Posterior vena cava (tissue), 2 donors: ENCODE measurements around the gene NOB1. TPM values are rescaled to one million over a fixed set of nuclear protein-coding genes. Genes with fewer than 3 reads are reported as not detected.

Experiments
- DNase-seq: peaks from one replicate; pipeline ENCODE4 v3.0.0-alpha.2; 2020; ENCODE audit warnings: low spot score
- intact Hi-C, 2 donors: fragments of 100-400 bp; cut with DNase I; formaldehyde crosslinking; loops; one replicate each; pipeline versions ENCODE4 v1.14.1 to v1.14.2; 2022 to 2023
- total RNA-seq, 2 donors: library from RNA; stranded (reverse); fragmentation: NEBNext Ultra II Directional; extraction: Animal tissue kit (Norgen Biotek cat#: 25700); gene quantifications; one replicate each; pipeline ENCODE4 v1.2.1, GENCODE V29; 2021
- donor health status: DM: yes; HTN: yes; CAD: no.
- donor health status: DM: yes; HTN: yes; CAD: no.

Gene NOB1
- total RNA-seq, 2 donors from 2014 or later = 24.2 to 25.3 TPM

DNA sequence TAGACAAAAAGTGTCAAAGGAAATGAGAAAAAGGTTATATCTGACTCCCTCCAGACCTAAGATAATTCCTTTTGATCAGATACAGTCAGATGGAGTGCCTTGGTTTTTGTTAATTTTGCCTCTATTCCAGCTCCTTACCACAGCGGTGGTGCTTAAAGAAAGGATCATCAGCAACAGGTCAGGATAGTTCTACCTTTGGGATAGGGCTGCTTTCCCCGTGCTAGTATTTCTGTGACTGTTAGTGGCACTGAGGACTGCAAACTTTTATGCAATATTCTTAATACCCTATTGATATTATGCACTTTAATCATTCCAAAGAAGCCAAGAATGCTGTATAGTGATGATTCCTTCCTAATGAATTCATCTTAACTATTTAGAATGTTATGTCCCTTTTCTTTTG is 52.9 kb downstream of the NOB1 start:
- DNase-seq = no peak
- intact Hi-C loops = no loop called here

- intact Hi-C loops = no loop called here
- DNase-seq = no peak
These were observed 53.3 kb downstream of the NOB1 start for GRCh38 chr16:69701452-69701851.

DNA sequence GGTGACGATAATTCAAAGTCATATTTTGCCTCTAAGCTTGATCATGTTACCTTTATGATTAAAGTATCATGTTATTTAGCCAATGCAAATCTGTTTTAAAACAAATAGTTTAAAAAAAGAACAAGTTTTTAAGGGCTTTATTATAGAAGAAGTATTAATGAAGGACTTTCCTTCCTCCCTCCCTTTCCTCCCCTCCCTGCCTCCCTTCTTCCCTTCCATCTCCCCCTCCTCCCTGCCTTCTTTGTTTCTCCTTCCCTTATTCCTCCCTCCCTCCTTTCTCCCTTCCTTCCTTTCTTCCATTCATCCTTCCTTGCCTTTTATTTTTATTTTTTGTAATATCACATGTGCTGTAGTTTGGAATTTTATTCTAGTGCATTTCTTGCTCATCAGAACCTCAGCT is 54.8 kb downstream of the NOB1 start:
- intact Hi-C loops = no loop called here
- no peak for DNase-seq

DNA sequence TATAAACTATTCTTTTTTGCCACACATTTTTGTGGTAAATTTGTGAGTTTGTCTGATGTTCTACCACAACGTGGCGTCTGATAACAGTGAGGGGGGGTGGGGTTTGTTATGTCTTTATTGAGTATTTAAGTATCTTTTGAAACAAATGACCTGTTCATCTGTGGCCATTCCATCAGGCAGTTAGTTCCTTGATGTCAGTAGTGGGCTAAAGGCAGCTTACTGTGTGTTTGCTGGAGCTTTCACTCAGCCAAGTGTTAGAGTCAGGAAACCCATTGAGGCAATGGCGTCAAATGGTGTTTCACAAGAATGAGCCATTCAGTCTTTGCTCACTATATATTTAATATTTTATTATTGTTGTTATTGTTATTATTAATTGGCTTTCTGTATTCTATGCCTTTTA is 56.3 kb downstream of the NOB1 start:
- intact Hi-C loops = no loop called here
- no peak for DNase-seq

- DNase-seq = no peak
- intact Hi-C loops = no loop called here
These were observed 60.8 kb downstream of the NOB1 start for GRCh38 chr16:69693916-69694315.

- DNase-seq = no peak
- intact Hi-C loops = loop anchor here in 1 of 2 donors (1.0 kb wide), 1 partner anchor 48 kb away; no protein-coding TSS in a partner anchor
These were observed 62.5 kb downstream of the NOB1 start for GRCh38 chr16:69691980-69692911.

Other genes with a start within 250 kb of the NOB1 start
- gene NFAT5, start 189.0 kb downstream of the NOB1 start, total RNA-seq = 10 to 100 TPM; 43.0 to 55.3 TPM
- gene NQO1, start 28.4 kb downstream of the NOB1 start, total RNA-seq = 10 to 100 TPM; 23.5 to 31.4 TPM
- gene WWP2, start 7.4 kb upstream of the NOB1 start, total RNA-seq = 10 to 100 TPM; 42.3 to 42.5 TPM
- under 1 TPM in 1 of 2 donors, not detected in 1; 0.43 TPM for gene CLEC18A, start 196.4 kb upstream of the NOB1 start, total RNA-seq